Daoy (cell line): ENCODE results near the gene SEC61B. TPM values are rescaled to one million over a fixed set of nuclear protein-coding genes. Genes with fewer than 3 reads are reported as not detected.
"Not testable (repeated sequence)": the region's sequence is repeated elsewhere in the genome, so short reads cannot be mapped to it uniquely, and the experiment has no call there.

Experiments used
- DNase-seq: peaks from one replicate; pipeline ENCODE4 v3.0.0-alpha.2; 2015; ENCODE audit warnings: low read depth
- total RNA-seq: library from RNA; depleted of rRNA; stranded (reverse); fragments of >200 nt; shearing (Covaris generic); gene quantifications from 2 replicates; pipeline ENCODE4 v1.2.3, GENCODE V29; 2014

The SEC61B gene
- total RNA-seq, 1 experiment from 2014 or later: 152 TPM

DNA sequence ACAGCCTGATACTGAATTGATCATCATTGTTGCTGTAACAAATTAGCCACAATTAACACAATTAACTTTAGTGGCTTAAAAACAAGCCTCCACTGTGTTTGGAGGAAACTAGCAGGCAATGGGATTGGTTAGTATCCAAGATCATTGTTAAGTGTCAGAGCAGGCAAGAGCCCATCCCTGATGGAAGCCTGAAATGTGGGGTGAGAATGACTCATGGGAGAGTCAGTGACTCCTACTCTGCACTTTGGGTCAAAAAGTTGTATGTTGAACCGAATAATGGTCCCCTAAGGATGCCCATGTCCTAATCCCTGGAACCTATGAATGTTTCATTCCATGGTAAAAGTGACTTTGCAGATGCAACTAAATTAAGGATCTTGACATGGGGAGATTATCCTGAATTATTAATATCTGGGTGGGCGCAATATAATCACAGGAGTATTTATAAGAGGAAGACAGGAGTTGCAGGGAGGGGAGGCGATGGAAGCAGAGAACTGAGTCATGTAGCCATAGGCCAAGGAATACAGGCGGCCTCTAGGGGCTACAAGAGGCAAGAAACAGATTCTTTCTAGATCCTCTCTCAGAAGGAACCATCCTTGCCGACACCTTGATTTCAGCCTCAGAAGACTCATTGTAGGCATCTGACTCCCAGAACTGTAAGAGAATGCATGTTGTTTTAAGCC, 29.2 kb upstream of the SEC61B start:
- DNase-seq: no peak

DNA sequence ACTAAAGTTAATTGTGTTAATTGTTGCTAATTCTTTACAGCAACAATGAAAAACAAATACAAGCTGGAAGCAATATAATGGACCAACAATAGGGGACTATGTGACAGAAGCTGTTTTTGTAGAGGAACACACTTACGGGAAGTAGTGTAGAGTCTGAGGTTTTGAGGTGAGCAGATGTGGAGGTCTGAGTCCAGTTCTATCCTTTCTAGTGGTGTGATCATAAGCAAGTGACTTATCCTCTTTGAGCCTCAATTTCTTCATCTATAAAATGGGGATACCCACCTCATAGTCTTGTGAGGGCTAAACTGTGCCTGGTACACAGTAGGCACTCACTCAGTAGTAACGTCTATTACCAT, 28.6 kb upstream of the SEC61B start:
- DNase-seq: no peak

DNA sequence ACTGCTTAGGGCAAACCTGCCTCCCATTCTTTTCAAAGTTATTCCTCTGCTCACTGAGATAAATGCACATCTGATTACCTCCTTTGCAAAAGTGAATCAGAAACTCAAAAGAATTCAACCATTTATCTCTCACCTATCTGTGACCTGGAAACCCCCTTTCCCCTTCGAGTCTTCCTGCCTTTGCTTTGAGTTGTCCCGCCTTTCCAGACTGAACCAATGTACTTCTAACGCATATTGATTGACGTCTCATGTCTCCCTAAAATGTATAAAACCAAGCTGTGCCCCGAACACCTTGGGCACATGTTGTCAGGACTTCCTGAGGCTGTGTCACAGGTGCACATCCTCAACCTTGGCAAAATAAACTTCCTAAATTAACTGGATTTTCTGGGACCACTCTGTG, 25.6 kb upstream of the SEC61B start:
- not testable (repeated sequence) for DNase-seq

DNA sequence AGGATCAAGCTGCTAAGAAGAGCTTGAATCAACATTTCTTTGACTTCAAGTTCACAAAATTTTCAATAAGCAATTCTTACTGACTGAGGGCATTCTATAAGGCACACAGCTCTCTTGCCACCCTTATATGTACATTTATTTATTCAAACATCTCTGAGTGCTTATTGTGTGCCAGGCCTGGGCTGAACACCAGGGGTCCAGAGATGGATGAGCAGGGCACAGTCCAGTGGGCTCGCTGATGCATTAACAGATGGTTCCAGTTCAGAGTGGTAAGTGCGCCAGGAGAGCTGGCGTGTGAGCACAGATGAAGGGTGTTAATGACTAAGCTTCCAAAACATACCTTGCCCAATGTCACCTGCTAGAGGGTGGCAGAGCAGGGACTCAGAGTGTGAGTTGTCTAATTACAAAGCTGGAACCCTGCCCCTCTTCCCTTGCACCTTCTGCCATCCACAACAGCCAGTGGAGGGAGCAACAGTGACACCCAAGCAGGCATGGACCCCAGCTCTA, 24.9 kb upstream of the SEC61B start:
- no peak for DNase-seq

DNA sequence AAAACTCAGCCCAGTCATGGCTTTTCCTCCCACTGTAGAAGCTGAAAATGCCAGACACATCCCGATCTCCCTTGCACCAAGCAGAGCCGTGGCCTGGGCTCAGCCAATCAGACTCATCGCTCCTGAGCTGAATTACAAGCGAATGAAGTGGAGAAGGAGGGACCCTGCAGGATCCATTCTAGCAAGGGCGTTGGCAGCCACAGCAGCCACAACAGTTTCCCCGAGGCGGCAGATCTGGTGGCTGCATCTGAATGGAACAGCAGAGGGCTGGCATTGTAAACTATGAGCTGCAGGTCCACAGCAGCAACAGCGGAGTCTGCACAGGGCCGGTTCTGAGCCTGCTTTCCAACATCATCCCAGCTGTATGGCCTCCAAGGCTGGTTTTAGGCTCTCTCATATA, 24.1 kb upstream of the SEC61B start:
- DNase-seq: no peak

DNA sequence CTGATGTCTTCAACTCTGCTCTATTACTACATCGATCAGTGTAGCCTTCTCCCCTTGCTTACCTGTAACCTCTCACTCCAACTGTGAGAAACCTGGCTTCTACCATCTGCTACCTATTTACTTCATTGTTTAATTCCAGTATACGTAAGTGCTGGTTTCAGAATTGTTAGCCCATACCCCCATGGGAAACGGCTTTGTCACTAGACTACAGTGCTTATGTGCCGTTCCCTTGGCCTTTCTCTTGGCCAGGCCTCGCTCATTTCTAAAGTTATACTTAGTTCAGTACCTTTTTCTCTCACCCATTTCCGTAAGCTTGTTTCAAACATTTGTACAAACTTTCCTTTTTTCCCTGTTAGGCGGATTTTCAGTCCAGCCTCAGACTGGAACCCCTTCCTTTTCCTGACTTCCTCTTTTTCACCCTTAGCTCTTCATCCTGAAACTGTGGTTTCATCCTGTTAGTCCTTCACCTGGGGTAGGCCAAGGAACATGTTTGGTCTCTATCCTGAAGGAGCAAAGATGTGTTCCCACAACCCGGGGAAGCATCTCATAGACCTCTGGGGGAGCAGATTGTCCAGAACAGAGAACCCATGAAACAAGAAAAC, 22.0 kb upstream of the SEC61B start:
- DNase-seq: no peak

DNA sequence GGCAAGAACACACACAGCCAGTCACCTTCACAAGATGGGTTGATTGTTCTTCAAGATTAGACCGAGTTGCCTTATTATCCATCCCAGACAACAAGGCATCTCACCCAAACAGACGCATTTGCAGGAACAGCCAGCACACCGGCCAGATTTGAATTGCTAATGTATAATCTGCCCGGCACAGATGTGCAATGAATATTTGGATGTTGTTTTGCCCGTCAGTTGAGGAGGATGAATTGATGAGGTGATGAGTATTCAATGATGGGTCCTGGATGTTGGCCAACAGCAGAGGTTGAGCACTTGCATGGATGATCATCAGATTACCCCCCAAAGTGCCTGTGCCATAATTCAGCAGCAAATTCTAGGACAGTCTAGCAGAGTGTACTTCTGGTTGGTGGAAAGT, 20.5 kb upstream of the SEC61B start:
- DNase-seq: no peak

DNA sequence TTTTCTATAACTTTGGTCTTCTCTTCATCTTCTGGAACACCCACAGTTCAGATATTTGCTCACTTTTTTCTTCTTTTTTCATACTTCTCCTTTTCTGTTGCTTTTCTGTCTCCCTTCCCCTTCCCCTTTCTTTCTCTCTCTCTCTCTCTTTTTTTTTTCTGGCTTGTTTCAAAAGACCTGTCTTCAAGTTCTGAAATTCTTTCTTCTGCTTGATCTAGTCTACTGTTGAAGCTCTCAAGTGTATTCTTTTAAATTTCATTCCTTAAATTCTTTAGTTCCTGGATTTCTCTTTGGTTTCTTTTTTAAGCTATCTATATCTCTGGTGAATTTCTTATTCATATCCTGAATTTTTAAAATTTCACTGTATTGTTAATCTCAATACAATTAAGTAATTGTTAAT, 11.5 kb upstream of the SEC61B start:
- DNase-seq: no peak

DNA sequence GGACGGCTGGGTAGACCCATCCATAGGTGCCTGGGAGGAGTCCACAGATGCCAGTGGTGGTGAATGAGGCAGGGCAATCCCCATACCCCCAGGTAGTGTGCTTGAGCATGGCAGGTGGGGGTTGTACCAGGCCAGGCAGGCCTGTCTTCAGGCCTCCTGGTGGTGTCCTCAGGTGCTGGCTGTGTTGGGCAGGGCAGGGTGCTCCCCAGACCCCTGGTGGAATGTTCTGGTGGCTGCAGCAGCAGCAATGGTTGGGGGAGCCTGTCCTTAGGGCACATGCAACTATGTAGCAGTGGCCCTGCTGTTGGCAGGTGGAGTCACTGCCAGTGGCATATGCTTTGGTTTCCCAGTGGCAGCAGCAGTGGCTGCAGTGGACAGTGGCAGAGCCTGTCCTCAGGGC, 10.3 kb upstream of the SEC61B start:
- DNase-seq: no peak

DNA sequence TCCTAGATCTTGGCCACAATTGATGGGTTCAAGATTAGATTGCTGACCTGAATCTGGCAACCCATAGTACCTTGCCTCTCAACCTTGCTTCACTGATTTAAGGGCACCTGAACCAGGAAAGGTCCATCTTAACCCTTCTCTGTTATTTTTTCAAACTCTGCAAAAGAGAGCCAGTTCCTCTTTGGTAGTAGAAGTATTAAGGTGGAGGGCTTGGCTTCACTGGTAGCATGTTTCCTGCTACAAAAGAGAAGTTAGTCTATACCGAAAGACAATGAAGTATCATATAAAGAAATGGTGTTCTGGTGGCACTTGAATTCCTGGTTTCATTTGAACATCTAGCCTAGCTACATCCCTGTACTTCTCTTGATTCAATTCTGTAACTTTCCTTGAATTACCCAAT, 8.9 kb upstream of the SEC61B start:
- DNase-seq: no peak

DNA sequence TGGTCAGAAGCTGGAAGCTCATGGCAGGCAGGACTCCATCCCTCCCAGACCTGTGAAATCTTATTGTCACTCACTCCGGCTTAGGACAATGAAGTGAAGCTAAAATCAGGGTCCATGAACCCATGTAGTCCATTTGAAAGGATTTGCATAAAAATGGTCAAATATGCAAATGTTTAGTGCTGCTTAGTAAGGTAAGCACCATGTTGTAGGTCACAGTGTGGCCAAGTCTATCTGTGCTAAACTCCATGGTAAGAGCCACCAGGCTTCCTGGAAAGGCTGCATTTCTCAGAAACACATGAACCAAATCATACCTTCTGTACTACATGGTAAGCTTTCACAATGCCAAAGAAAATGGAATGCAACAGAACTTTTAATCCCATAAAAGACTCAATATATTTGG, 6.0 kb upstream of the SEC61B start:
- DNase-seq: no peak

DNA sequence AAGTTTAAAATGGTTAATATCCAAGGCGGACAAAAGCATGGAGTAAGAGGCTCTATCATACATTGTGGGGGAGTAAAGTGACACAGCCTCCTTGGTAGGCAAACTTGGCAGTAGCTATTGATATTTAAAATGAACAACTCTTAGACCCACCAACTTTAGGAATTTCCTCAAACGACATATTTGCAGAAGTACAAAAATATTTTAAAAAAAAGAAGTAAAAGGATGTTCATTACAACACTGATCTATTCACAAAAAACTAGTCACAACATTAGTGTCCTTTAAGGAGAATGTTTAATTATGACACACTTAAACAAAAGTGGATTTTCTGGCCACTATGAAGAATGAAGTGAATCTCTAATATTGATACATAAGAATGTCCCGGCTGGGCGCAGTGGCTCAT, 2.1 kb upstream of the SEC61B start:
- no peak for DNase-seq

DNA sequence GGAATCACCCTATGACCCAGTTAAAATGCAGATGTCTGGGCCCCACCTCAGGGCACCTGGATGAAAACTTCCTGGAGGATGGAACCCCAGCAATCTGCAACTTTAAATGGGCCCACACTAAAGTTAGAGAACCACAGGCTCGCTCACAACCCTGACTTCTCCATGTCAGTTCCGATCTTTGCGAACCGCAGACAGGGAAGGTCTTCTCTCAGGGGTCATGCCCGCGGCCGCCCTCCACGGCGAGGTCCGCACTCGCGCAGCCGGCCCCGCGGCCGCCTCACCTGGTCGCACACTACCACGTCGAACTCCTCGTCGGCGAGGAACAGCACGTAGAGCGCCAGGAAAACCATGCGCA, 839 bp upstream of the SEC61B start:
- no peak for DNase-seq

DNA sequence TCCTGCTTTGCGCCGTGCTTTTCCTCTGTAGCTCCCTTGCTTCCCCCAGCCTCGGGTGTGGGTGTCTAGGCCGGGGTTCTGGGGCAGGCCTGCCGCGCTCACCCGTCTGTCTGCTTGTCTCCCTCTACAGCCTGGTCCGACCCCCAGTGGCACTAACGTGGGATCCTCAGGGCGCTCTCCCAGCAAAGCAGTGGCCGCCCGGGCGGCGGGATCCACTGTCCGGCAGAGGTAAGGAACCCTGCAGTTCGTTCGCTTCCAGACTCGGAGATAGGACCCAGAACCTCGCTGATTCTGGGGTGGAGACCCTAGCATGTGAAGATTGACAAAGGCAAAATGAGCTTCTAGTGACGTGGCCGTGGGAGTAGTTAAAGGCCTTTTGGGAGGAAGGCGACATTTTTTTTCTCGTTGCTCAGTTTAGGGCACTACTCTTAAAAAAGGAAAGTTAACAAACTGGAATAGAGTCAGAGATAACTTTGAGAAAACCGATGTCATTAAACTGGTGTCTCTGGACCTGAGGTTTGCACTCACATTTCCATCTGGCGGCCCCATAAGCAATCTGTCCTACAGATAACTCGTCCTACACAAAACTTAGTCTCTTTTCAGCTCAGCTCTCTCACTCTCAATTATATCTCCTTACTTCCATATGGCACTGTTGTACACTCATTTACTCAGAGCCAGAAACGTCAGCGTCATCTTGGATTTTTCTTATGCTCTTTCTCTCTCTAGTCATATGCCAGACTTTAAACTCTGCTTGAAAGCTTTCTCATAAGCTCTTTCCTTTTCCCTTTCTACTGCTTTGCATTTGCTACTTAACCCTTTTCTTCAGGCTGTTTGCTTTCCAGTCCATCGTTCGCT, 561 bp downstream of the SEC61B start:
- DNase-seq: no peak

DNA sequence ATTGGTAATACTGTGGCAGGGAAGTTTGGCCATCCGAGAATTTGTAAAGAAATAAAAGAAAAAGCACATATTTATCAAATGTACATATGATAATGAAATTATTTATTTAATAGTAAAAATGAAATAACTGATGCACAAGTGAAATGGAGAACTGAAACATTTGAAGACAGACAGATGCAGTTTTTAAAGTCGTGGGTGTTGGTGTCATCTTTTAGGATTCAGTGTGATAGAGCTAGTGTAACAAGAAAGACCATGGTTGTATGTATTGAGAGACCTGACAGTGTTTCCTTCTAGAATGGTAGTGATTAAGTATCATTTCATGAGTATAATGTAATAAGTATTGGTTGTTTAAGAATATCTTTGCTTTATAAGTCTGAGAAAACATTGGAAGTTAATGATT, 2.4 kb downstream of the SEC61B start:
- no peak for DNase-seq

DNA sequence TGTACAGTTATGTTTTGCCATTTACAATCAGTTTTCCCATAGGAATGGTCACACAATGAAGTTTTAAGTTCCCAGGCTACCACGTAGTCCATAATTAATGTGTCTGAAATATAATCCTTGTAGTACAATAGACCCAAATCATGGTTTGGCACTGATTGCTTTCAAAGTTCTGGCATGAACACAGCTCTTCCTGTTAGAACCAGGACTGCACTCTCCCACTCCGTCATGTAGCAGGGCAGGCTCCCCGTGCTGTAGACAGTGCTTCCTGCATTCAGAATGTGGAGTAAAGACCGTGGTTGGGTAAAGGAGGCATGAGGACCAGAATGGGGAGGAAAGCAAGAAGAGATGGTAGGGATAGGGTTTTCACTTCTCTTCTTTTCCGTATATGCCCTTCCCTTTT, 4.0 kb downstream of the SEC61B start:
- DNase-seq: no peak

DNA sequence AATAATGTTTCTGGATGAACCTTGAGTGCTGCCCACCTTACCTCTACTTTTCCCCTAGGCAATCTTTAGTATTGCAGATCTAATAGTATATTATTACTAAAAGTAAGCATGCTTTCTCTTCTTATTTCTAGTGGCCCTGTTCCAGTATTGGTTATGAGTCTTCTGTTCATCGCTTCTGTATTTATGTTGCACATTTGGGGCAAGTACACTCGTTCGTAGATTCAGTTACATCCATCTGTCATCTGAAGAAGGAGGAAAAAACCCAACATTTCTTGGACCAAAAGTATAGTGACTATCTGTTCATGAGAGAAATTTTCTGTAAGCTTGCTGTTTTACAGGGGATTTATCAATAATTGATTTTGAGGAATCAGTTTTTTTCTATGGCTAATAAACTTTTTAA, 8.1 kb downstream of the SEC61B start:
- no peak for DNase-seq

DNA sequence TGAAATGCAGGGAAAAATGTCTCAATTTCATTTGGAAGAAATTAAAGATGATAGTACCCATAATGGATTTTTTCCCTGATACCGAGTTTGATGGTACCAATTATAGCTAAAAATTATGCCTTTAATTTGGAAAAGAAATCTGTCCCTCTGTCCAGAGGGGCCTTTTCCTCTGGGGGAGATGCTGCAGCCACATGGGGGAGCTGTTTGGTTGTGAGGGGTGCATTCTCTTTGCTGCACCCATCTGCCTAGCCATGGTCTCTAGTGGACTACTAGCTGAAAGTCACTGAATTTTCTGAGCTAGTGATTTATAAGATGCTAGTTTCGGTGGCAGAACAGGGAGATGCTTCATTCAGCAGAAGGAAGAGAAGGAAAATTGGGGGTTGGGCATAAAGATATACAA, 9.6 kb downstream of the SEC61B start:
- DNase-seq: no peak

DNA sequence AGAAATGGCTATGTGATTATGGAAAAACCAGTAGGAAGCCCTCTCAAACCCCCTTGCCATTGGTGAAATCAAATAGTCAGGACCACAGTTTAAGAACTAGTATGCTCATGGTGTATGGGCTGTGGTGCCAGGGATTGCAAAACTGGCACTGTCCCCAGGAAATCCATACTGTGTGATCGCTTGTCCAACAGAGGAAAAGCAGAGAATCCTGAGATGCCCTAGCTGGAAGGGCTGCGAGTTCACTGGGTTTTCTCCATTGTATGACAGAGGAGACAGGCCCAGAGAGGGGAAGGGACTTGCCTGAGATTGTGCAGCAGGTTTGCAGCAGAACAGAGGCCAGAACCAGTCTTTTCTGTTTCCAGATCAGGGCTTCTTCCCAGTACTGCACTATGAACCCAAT, 12.5 kb downstream of the SEC61B start:
- no peak for DNase-seq

DNA sequence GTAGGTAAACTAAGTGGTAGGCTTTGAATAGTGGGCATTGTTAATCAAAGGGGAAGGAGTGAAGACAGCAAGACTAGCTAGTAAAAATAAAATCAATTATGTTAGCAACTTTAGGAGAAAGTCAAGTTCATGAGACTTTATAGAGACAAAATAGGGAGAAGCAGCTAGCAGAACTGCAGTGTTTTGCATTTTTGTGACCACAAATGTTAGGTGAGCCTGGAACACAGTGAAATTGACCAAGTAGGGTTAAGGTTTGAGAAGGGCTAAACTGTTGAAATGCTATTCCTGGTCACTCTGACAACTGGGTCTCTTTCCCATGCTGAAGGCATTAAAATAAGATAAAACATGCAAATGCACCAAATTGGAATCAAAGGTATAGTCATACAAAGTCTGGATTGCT, 13.0 kb downstream of the SEC61B start:
- DNase-seq: no peak

DNA sequence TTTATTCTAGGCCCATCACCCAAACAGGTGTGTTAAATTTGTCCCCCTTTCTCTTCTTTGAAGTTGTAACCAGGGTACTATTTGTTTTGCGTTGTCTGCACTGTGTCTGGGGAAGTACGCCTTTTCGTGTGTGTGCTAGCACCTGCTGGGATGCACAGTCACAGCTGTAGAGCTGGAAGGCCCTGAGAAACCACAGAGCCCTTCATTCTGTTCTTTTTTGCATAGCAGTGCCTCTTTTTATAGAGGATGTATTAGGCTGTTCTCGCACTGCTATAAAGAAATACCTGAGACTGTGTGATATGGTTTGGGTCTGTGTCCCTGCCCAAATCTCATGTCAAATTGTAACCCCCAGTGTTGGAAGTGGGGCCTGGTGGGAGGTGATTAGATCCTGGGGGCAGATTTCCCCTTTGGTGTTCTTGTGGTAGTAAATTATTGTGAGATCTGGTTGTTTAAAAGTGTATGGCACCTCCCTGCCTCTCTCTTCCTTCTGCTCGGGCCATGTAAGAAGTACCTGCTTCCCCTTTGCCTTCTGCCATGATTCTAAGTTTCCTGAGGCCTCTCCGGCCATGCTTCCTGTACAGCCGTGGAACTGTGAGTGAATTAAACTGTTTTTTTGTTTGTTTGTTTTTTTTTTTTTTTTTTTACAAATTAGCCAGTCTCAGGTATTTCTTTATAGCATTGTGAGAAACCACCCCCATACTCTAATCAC, 14.0 kb downstream of the SEC61B start:
- no peak for DNase-seq

DNA sequence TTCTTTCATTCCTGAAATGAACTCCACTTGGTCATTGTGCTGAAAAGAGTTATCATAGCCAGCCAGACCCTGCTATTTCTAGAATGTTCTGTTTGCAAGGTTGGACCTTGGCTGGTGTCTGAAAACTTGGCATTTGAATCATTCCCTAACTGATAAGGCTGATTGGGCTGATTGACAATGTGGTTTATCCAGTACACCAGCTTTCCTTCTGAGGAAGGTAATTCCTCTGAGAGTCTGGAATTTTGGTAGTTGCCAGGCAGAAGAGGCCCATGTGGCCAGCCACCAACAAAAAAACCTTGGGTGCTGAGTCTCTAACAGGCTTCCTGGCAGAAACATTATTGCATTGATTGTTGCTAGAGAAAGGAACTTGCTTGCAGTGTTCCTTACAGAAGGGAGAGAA, 15.3 kb downstream of the SEC61B start:
- DNase-seq: no peak
